Urinary bladder (tissue), 4 donors: ENCODE measurements around the gene C10orf105. TPM values are rescaled to one million over a fixed set of nuclear protein-coding genes. Genes with fewer than 3 reads are reported as not detected.

Experiments used
- DNase-seq: peaks from one replicate; pipeline ENCODE4 v3.0.0-alpha.2; 2015; ENCODE audit errors: extremely low spot score
- H3K27ac ChIP-seq: one replicate; pipeline ENCODE4 v1.5.1; 2013; ENCODE audit warnings: low read depth, mild to moderate bottlenecking, moderate library complexity
- H3K36me3 ChIP-seq: one replicate; pipeline ENCODE4 v1.6.1; 2013; ENCODE audit warnings: mild to moderate bottlenecking, moderate library complexity; ENCODE audit not compliant: insufficient read depth
- H3K4me1 ChIP-seq: one replicate; pipeline ENCODE4 v1.6.1; 2013; ENCODE audit warnings: mild to moderate bottlenecking, moderate library complexity; ENCODE audit not compliant: insufficient read depth
- H3K4me3 ChIP-seq: one replicate; pipeline ENCODE4 v1.5.1; 2013; ENCODE audit warnings: low read depth, low read length
- WGBS: extraction: QIAGEN DNeasy Blood & Tissue Kit; methylation state at CpG from one replicate; pipeline ENCODE4 v1.1.7; 2013; 5-methylcytosine and 5-hydroxymethylcytosine counted together
- polyA plus RNA-seq: library from polyadenylated mRNA; stranded (reverse); fragments of 200-250 nt; gene quantifications from one replicate; pipeline ENCODE4 v1.2.3, GENCODE V29; 2013
- total RNA-seq: library from RNA; depleted of rRNA; stranded (reverse); fragments of >200 nt; gene quantifications from one replicate; pipeline ENCODE4 v1.2.3, GENCODE V29; 2014
- donor health status: healthy with polysubstance abuse.
- donor health status: healthy.

Gene C10orf105
- total and polyA plus RNA-seq, 2 donors: 0.11 to 0.26 TPM

GRCh38 chr10:71712572-71713134 lies 6.9 kb downstream of the C10orf105 start:
- H3K4me3 ChIP-seq: no peak overlapping the region
- DNase-seq: no peak
- H3K4me1 ChIP-seq: peaks cover 6% of the 10 kb centered on the region
- H3K36me3 ChIP-seq: no peaks in the 10 kb centered on the region
- WGBS: 69% methylated on average over 17 of the region's 17 CpGs
- H3K27ac ChIP-seq: peak overlapping the region; percentile 95

- Histone ChIP-seq H3K4me3 (no peak overlapping the region), H3K4me1 (peaks cover 6% of the 10 kb centered on the region), H3K36me3 (no peaks in the 10 kb centered on the region), H3K27ac (no peak overlapping the region)
- WGBS: 92% methylated on average over 2 of the region's 2 CpGs
- DNase-seq: no peak
Measured at GRCh38 chr10:71712170-71712569, 7.4 kb downstream of the C10orf105 start.

- Histone ChIP-seq H3K4me3 (no peak overlapping the region), H3K36me3 (no peaks in the 10 kb centered on the region), H3K4me1 (peaks cover 6% of the 10 kb centered on the region), H3K27ac (no peak overlapping the region)
- no peak for DNase-seq
- 93% methylated on average over 6 of the region's 6 CpGs for WGBS
Measured at GRCh38 chr10:71711052-71711623, 8.4 kb downstream of the C10orf105 start.

GRCh38 chr10:71710519-71710918 lies 9.1 kb downstream of the C10orf105 start:
- 99% methylated on average over 2 of the region's 2 CpGs for WGBS
- no peaks in the 10 kb centered on the region for H3K36me3 ChIP-seq

GRCh38 chr10:71708897-71709882 lies 10.4 kb downstream of the C10orf105 start:
- Histone ChIP-seq H3K36me3 (no peaks in the 10 kb centered on the region), H3K4me1 (peaks cover 2% of the 10 kb centered on the region), H3K4me3 (no peak overlapping the region), H3K27ac (no peak overlapping the region)
- 78% methylated on average over 28 of the region's 28 CpGs for WGBS
- DNase-seq: no peak

More at GRCh38 chr10:71710519-71710918, 9.1 kb downstream of the C10orf105 start:
- no peak for DNase-seq
- no peak overlapping the region for H3K4me3 ChIP-seq
- H3K27ac ChIP-seq: no peak overlapping the region
- peaks cover 6% of the 10 kb centered on the region for H3K4me1 ChIP-seq

GRCh38 chr10:71708301-71708703 lies 11.3 kb downstream of the C10orf105 start:
- H3K4me1 ChIP-seq: no peaks in the 10 kb centered on the region
- no peak for DNase-seq
- H3K27ac ChIP-seq: no peak overlapping the region
- no peak overlapping the region for H3K4me3 ChIP-seq
- WGBS: 18% methylated on average over 10 of the region's 10 CpGs
- no peaks in the 10 kb centered on the region for H3K36me3 ChIP-seq

- Histone ChIP-seq H3K4me3 (no peak overlapping the region), H3K27ac (no peak overlapping the region), H3K36me3 (no peaks in the 10 kb centered on the region), H3K4me1 (no peaks in the 10 kb centered on the region)
- no peak for DNase-seq
- 95% methylated on average over 5 of the region's 5 CpGs for WGBS
Measured at GRCh38 chr10:71707240-71707789, 12.3 kb downstream of the C10orf105 start.

- DNase-seq: no peak
- H3K4me3 ChIP-seq: no peak overlapping the region
- no peaks in the 10 kb centered on the region for H3K36me3 ChIP-seq
- H3K27ac ChIP-seq: no peak overlapping the region
- WGBS: 92% methylated on average over 35 of the region's 35 CpGs
- H3K4me1 ChIP-seq: no peaks in the 10 kb centered on the region
Measured at GRCh38 chr10:71706216-71707121, 13.1 kb downstream of the C10orf105 start.

GRCh38 chr10:71705582-71705981 lies 14.0 kb downstream of the C10orf105 start:
- DNase-seq: no peak
- WGBS: 83% methylated on average over 2 of the region's 2 CpGs
- Histone ChIP-seq H3K4me3 (no peak overlapping the region), H3K27ac (no peak overlapping the region), H3K36me3 (no peaks in the 10 kb centered on the region), H3K4me1 (no peaks in the 10 kb centered on the region)

- 96% methylated on average over 18 of the region's 18 CpGs for WGBS
Measured at GRCh38 chr10:71704816-71705215, 14.8 kb downstream of the C10orf105 start.

GRCh38 chr10:71703577-71703976 lies 16.0 kb downstream of the C10orf105 start:
- H3K27ac ChIP-seq: no peak overlapping the region
- H3K36me3 ChIP-seq: no peaks in the 10 kb centered on the region
- H3K4me3 ChIP-seq: no peak overlapping the region
- WGBS: 83% methylated on average over 11 of the region's 11 CpGs
- no peak for DNase-seq
- H3K4me1 ChIP-seq: no peaks in the 10 kb centered on the region

More at GRCh38 chr10:71704816-71705215, 14.8 kb downstream of the C10orf105 start:
- Histone ChIP-seq H3K36me3 (no peaks in the 10 kb centered on the region), H3K4me3 (no peak overlapping the region), H3K4me1 (no peaks in the 10 kb centered on the region), H3K27ac (no peak overlapping the region)
- DNase-seq: no peak

- Histone ChIP-seq H3K4me1 (no peaks in the 10 kb centered on the region), H3K36me3 (no peaks in the 10 kb centered on the region), H3K4me3 (no peak overlapping the region), H3K27ac (no peak overlapping the region)
- DNase-seq: no peak
- 81% methylated on average over 11 of the region's 11 CpGs for WGBS
Measured at GRCh38 chr10:71701496-71702132, 18.0 kb downstream of the C10orf105 start.
